ENCODE data around the gene SH2D3C.

SH2D3C gene

GRCh38 chr9:127693697-127694096, 84.8 kb downstream of the SH2D3C start:
- H3K27me3 ChIP-seq (ENCODE audit: insufficient read depth, low read depth, severe bottlenecking): no peaks in the 10 kb centered on the region
- no peak for DNase-seq

GRCh38 chr9:127693143-127693542, 85.3 kb downstream of the SH2D3C start:
- Histone ChIP-seq H3K4me3 (ENCODE audit: low read depth, low read length) (no peak overlapping the region), H3K27ac (no peak overlapping the region), H3K27me3 (ENCODE audit: insufficient read depth, low read depth, severe bottlenecking) (no peaks in the 10 kb centered on the region), H3K36me3 (peaks cover 30% of the 10 kb centered on the region), H3K9me3 (ENCODE audit: severe bottlenecking) (no peaks in the 10 kb centered on the region)
- DNase-seq: no peak
- TF ChIP-seq CTCF (IDR thresholded peaks at IDR 0.05; ENCODE audit: low read depth, low read length): no peak

More at GRCh38 chr9:127693697-127694096, 84.8 kb downstream of the SH2D3C start:
- peaks cover 25% of the 10 kb centered on the region for H3K36me3 ChIP-seq
- no peak overlapping the region for H3K27ac ChIP-seq
- no peaks in the 10 kb centered on the region for H3K9me3 ChIP-seq (ENCODE audit: severe bottlenecking)
- no peak for TF ChIP-seq CTCF (IDR thresholded peaks at IDR 0.05; ENCODE audit: low read depth, low read length)
- H3K4me3 ChIP-seq (ENCODE audit: low read depth, low read length): no peak overlapping the region

GRCh38 chr9:127692071-127692470, 86.4 kb downstream of the SH2D3C start:
- H3K4me3 ChIP-seq (ENCODE audit: low read depth, low read length): no peak overlapping the region
- no peaks in the 10 kb centered on the region for H3K9me3 ChIP-seq (ENCODE audit: severe bottlenecking)
- H3K27me3 ChIP-seq (ENCODE audit: insufficient read depth, low read depth, severe bottlenecking): no peaks in the 10 kb centered on the region
- peaks cover 41% of the 10 kb centered on the region for H3K36me3 ChIP-seq
- no peak overlapping the region for H3K27ac ChIP-seq
- TF ChIP-seq CTCF (IDR thresholded peaks at IDR 0.05; ENCODE audit: low read depth, low read length): no peak
- no peak for DNase-seq

- H3K9me3 ChIP-seq (ENCODE audit: severe bottlenecking): no peaks in the 10 kb centered on the region
- H3K27ac ChIP-seq: no peak overlapping the region
- DNase-seq: no peak
- peaks cover 53% of the 10 kb centered on the region for H3K36me3 ChIP-seq
- H3K4me3 ChIP-seq (ENCODE audit: low read depth, low read length): no peak overlapping the region
- TF ChIP-seq CTCF (IDR thresholded peaks at IDR 0.05; ENCODE audit: low read depth, low read length): no peak
- H3K27me3 ChIP-seq (ENCODE audit: insufficient read depth, low read depth, severe bottlenecking): no peaks in the 10 kb centered on the region
Measured at GRCh38 chr9:127690735-127691134, 87.7 kb downstream of the SH2D3C start.

GRCh38 chr9:127689329-127690000, 89.0 kb downstream of the SH2D3C start:
- Histone ChIP-seq H3K27ac (no peak overlapping the region), H3K9me3 (ENCODE audit: severe bottlenecking) (no peaks in the 10 kb centered on the region), H3K27me3 (ENCODE audit: insufficient read depth, low read depth, severe bottlenecking) (no peaks in the 10 kb centered on the region), H3K4me3 (ENCODE audit: low read depth, low read length) (no peak overlapping the region), H3K36me3 (peaks cover 58% of the 10 kb centered on the region)
- no peak for DNase-seq
- TF ChIP-seq CTCF (IDR thresholded peaks at IDR 0.05; ENCODE audit: low read depth, low read length): no peak
